PC-9 (cell line): ENCODE data around the gene SSB.

Experiments
- EZH2 ChIP-seq: fragments of 200-600 bp; sonication (generic); IDR thresholded peaks from 2 replicates; pipeline ENCODE4 v1.8.0; 2017; ENCODE audit warnings: antibody characterized with exemption, low read depth
- TF ChIP-seq, protein P1 (sequence below): fragments of 200-600 bp; sonication (generic); conservative IDR thresholded peaks from 2 replicates; pipeline ENCODE4 v1.6.1; 2017; ENCODE audit warnings: mixed run types, antibody characterized with exemption, mild to moderate bottlenecking, moderate library complexity

DNA sequence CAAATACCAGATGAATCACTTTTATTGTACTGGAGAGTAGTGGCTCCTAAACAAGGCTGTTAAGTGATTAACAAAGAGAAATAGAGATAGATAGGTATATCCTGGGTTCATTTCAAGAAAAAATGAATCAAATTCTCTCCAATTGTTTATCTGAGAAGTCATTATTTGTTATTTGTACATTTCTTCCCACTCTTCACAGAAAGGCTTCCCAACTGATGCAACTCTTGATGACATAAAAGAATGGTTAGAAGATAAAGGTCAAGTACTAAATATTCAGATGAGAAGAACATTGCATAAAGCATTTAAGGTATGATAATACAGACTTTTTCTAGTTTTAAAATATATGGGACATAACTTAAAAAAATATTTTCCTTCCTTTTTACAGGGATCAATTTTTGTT is 7.9 kb downstream of the SSB start:
- no peak for TF ChIP-seq EZH2
- TF ChIP-seq, protein P1, sequence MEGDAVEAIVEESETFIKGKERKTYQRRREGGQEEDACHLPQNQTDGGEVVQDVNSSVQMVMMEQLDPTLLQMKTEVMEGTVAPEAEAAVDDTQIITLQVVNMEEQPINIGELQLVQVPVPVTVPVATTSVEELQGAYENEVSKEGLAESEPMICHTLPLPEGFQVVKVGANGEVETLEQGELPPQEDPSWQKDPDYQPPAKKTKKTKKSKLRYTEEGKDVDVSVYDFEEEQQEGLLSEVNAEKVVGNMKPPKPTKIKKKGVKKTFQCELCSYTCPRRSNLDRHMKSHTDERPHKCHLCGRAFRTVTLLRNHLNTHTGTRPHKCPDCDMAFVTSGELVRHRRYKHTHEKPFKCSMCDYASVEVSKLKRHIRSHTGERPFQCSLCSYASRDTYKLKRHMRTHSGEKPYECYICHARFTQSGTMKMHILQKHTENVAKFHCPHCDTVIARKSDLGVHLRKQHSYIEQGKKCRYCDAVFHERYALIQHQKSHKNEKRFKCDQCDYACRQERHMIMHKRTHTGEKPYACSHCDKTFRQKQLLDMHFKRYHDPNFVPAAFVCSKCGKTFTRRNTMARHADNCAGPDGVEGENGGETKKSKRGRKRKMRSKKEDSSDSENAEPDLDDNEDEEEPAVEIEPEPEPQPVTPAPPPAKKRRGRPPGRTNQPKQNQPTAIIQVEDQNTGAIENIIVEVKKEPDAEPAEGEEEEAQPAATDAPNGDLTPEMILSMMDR: no peak
